HepG2 (cell line): ENCODE results near the gene TLNRD1. TPM values are rescaled to one million over a fixed set of nuclear protein-coding genes. Genes with fewer than 3 reads are reported as not detected.

ENCODE experiments used
- ATAC-seq: fragments of 200-7000 bp; cut with Tn5 transposase; 3 replicates; pipeline ENCODE4 v1.9.1; 2020; ENCODE audit warnings: mild to moderate bottlenecking, moderate library complexity
- BruUV-seq: library from RNA; stranded (reverse); fragments of 400-500 nt; replicated peaks from 2 replicates; lab custom pipeline; 2021; lab: Mats Ljungman, UMichigan
- CTCF ChIA-PET: fragments of 300-600 bp; formaldehyde crosslinking; extraction: SDS; loops from one replicate; lab custom pipeline; 2021; ENCODE audit warnings: low total read pairs, inconsistent platforms, low intra/inter-chr PET ratio; lab: Yijun Ruan, JAX
- POLR2A ChIA-PET: fragments of 350-600 bp; sonication (Branson Sonifier 250); formaldehyde crosslinking; loops from one replicate; lab custom pipeline; 2020; ENCODE audit warnings: antibody characterized with exemption, inconsistent platforms; lab: Yijun Ruan, JAX
- DNase-seq: peaks from one replicate; pipeline ENCODE4 v3.0.0-alpha.2; 2015; ENCODE audit warnings: low spot score
- FAIRE-seq: peaks from 3 replicates; lab custom pipeline; 2011; peaks lifted over from hg19 to GRCh38; lab: Jason Lieb, UNC
- H2AFZ ChIP-seq: one replicate; pipeline ENCODE4 v1.6.1; 2011; ENCODE audit warnings: low read length, inconsistent platforms
- H3K27ac ChIP-seq: fragments of 300-600 bp; 3 replicates; pipeline ENCODE4 v1.8.0; 2011; ENCODE audit warnings: mixed run types, mild to moderate bottlenecking, mixed read lengths, low read length, inconsistent platforms; ENCODE audit not compliant: insufficient read depth; ENCODE audit errors: extremely low read length
- H3K27me3 ChIP-seq, 2 experiments: fragments of 200-600 bp in 1 of 2; 2 replicates in 1 of 2; 3 replicates in 1 of 2; pipeline versions ENCODE4 v1.6.0 to v1.8.0; 2011; ENCODE audit warnings: low read length in 2 of 2, mild to moderate bottlenecking in 2 of 2, moderate library complexity in 2 of 2, inconsistent platforms in 1 of 2; ENCODE audit not compliant: insufficient read depth in 2 of 2, control insufficient read depth in 1 of 2
- H3K36me3 ChIP-seq, 2 experiments: fragments of 200-600 bp in 1 of 2; replicated peaks in 1 of 2; 2 replicates in 1 of 2; 3 replicates in 1 of 2; pipeline versions ENCODE4 v1.5.1 to v1.8.0; 2011; ENCODE audit warnings: low read length in 2 of 2, inconsistent platforms in 1 of 2; ENCODE audit not compliant: insufficient read depth in 2 of 2, control insufficient read depth in 1 of 2
- H3K4me1 ChIP-seq: 2 replicates; pipeline ENCODE4 v1.5.1; 2012; ENCODE audit warnings: low read length, inconsistent platforms; ENCODE audit not compliant: insufficient read depth
- H3K4me2 ChIP-seq: 2 replicates; pipeline ENCODE4 v1.6.0; 2011; ENCODE audit warnings: low read depth, low read length, inconsistent platforms
- H3K4me3 ChIP-seq, 3 experiments: fragments of 200-600 bp in 1 of 3; sonication (generic), shearing (Covaris generic) in 1 of 3; replicated peaks in 1 of 3; 2 replicates each; pipeline ENCODE4 v1.5.1; 2011 to 2016; ENCODE audit warnings: low read length in 3 of 3, inconsistent platforms in 2 of 3, low read depth in 2 of 3, mild to moderate bottlenecking in 2 of 3, control low read depth in 1 of 3, mixed read lengths in 1 of 3; ENCODE audit not compliant: insufficient read depth in 1 of 3
- H3K79me2 ChIP-seq: one replicate; pipeline ENCODE4 v1.6.1; 2011; ENCODE audit warnings: low read length, inconsistent platforms; ENCODE audit not compliant: insufficient read depth
- H3K9ac ChIP-seq: 2 replicates; pipeline ENCODE4 v1.6.0; 2011; ENCODE audit warnings: mild to moderate bottlenecking, low read depth, low read length, inconsistent platforms; ENCODE audit not compliant: insufficient read depth
- H3K9me3 ChIP-seq: 2 replicates; pipeline ENCODE4 v1.5.1; 2012; ENCODE audit warnings: mild to moderate bottlenecking, low read length
- H4K20me1 ChIP-seq: 2 replicates; pipeline ENCODE4 v1.6.0; 2011; ENCODE audit warnings: inconsistent platforms, mild to moderate bottlenecking, low read length, moderate library complexity; ENCODE audit not compliant: insufficient read depth
- CBX2 ChIP-seq, 2 experiments: fragments of 200-600 bp in 1 of 2; sonication (generic); formaldehyde crosslinking in 1 of 2; IDR thresholded peaks; 2 replicates each; pipeline versions ENCODE4 v1.7.0 to v1.8.1; 2018 to 2022; ENCODE audit warnings: low read depth in 2 of 2, low read length in 1 of 2, mild to moderate bottlenecking in 1 of 2, missing genetic modification reagents in 1 of 2
- CTCF ChIP-seq: sonication (generic); formaldehyde crosslinking; IDR thresholded peaks from 2 replicates; pipeline ENCODE4 v1.5.0; 2020; ENCODE audit warnings: mild to moderate bottlenecking, missing genetic modification reagents, moderate library complexity
- FOSL1 ChIP-seq: sonication (generic); formaldehyde crosslinking; IDR thresholded peaks from 2 replicates; pipeline ENCODE4 v1.9.0; 2021; ENCODE audit warnings: missing genetic modification reagents, borderline replicate concordance
- GATA4 ChIP-seq: sonication (generic); IDR thresholded peaks from 2 replicates; pipeline ENCODE4 v1.6.1; 2016; ENCODE audit warnings: antibody characterized with exemption, low read depth, borderline replicate concordance
- KDM5A ChIP-seq: fragments of 200-600 bp; sonication (generic); IDR thresholded peaks from 2 replicates; pipeline ENCODE4 v1.7.0; 2018; ENCODE audit warnings: antibody characterized with exemption, mild to moderate bottlenecking, low read length, borderline replicate concordance
- NFYC ChIP-seq: IDR thresholded peaks from 2 replicates; pipeline ENCODE4 v1.6.1; 2016; ENCODE audit warnings: missing genetic modification reagents, missing compliant biosample characterization
- PAX8 ChIP-seq: sonication (generic); formaldehyde crosslinking; IDR thresholded peaks from 2 replicates; pipeline ENCODE4 v1.8.0; 2022; ENCODE audit warnings: mild to moderate bottlenecking, missing genetic modification reagents, borderline replicate concordance
- SNAPC4 ChIP-seq: sonication (generic); formaldehyde crosslinking; IDR thresholded peaks from 2 replicates; pipeline ENCODE4 v1.4.0; 2020; ENCODE audit warnings: mild to moderate bottlenecking, missing genetic modification reagents
- TSC22D2 ChIP-seq: sonication (generic); formaldehyde crosslinking; IDR thresholded peaks from 2 replicates; pipeline ENCODE4 v1.5.1; 2020; ENCODE audit warnings: missing genetic modification reagents, mild to moderate bottlenecking, borderline replicate concordance
- ZNF740 ChIP-seq: sonication (generic); formaldehyde crosslinking; IDR thresholded peaks from 2 replicates; pipeline ENCODE4 v1.4.0; 2020; ENCODE audit warnings: missing genetic modification reagents
- ZNF850 ChIP-seq: sonication (generic); formaldehyde crosslinking; conservative IDR thresholded peaks from 2 replicates; pipeline ENCODE4 v1.9.0; 2021; ENCODE audit warnings: mild to moderate bottlenecking, missing genetic modification reagents
- WGBS: methylation state at CpG from one replicate; pipeline ENCODE4 v1.1.6; 2017; ENCODE audit warnings: low lambda C conversion rate; 5-methylcytosine and 5-hydroxymethylcytosine counted together
- in situ Hi-C: cut with HindIII; loops from 2 replicates; pipeline ENCODE4 v1.10.0; 2017; ENCODE audit warnings: low pct_unique_long_range_greater_than_20kb; ENCODE audit not compliant: extremely low pct_ligation_motif_present
- intact Hi-C: fragments of 100-400 bp; cut with micrococcal nuclease; formaldehyde crosslinking; loops from one replicate; pipeline ENCODE4 v1.10.0; 2022; ENCODE audit not compliant: unreplicated experiment
- polyA plus RNA-seq, 8 experiments: library from polyadenylated mRNA; depleted of rRNA in 3 of 8; stranded (reverse) in 7 of 8; unstranded in 1 of 8; fragments of >200 nt; fragmentation: Illumina TruSeq in 4 of 8; extraction: Trizol in 4 of 8; gene quantifications; 2 replicates each; pipeline versions ENCODE4 v1.2.1 to v1.2.3, GENCODE V29; 2011 to 2016; ENCODE audit warnings: low read depth in 4 of 8, missing spikeins in 1 of 8, mixed read lengths in 1 of 8; ENCODE audit not compliant: insufficient read depth in 1 of 8
- total RNA-seq, 5 experiments: library from RNA; depleted of rRNA; stranded (reverse); fragments of >200 nt; fragmentation: Illumina TruSeq; extraction: Trizol; gene quantifications; 2 replicates each; pipeline ENCODE4 v1.2.3, GENCODE V29; 2016; ENCODE audit warnings: low read depth in 1 of 5
- TF ChIP-seq, protein P1 (sequence below): sonication (generic); formaldehyde crosslinking; IDR thresholded peaks from 2 replicates; pipeline ENCODE4 v1.4.0; 2020; ENCODE audit warnings: missing genetic modification reagents

Gene TLNRD1
- total and polyA plus RNA-seq, 2 of the 13 experiments (the other 11 are each of a cell fraction or from before 2014, with no cell fraction given) = 3.4 to 5.3 TPM

DNA sequence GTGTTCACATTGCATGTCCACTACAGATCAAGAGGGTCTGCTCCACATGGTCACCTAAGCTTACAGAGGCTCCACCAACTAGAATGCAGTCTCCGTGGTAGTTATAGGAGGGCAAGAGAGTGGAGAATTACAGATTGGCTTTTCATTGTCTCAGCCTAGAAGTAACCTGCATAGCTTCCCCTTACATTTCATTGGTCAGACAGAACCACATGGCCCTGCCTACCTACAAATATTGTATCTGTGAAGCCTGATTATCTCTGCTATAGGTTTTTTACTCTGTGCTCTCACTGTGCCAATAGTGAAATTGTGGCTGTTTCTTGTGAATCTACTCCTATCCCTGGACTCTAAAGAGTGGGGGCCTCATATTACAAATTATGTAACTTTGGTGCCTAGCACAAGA lies 2.5 kb upstream of the TLNRD1 start (continued):
- TF ChIP-seq CTCF (CRISPR knock-in tag) (no peak), NFYC (peak; percentile 73)

GRCh38 chr15:80999623-81000036 lies 1.1 kb upstream of the TLNRD1 start:
- intact Hi-C loops = loop anchor here (5.0 kb wide), 1 partner anchor 108 kb away; no protein-coding TSS in a partner anchor
- Histone ChIP-seq H3K36me3 (no peaks in the 10 kb centered on the region; a peak in 1 of 5 replicates), H3K4me2 (peak overlapping the region; percentile 89), H2AFZ (no peak overlapping the region), H4K20me1 (no peaks in the 10 kb centered on the region; the same call in 1 of the 2 replicates), H3K27ac (no peak overlapping the region), H3K27me3 (no peaks in the 10 kb centered on the region), H3K9me3 (no peaks in the 10 kb centered on the region), H3K4me3 (peak overlapping the region in 2 of 3 experiments; percentile 76 to 92; a peak in 3 of 6 replicates), H3K79me2 (no peaks in the 10 kb centered on the region), H3K9ac (no peak overlapping the region), H3K4me1 (peaks cover 40% of the 10 kb centered on the region)
- ATAC-seq = no peak
- no peak for FAIRE-seq
- WGBS = 93% methylated on average over 13 of the region's 13 CpGs
- in situ Hi-C loops = no loop called here
- POLR2A ChIA-PET = interaction anchor here (1.6 kb wide), 1 partner anchor 9 kb away, joined by 3 read pairs; no protein-coding TSS in a partner anchor
- no TSS peak for BruUV-seq
- CTCF ChIA-PET = no interaction called here
- DNase-seq = no peak
- no peak for TF ChIP-seq GATA4
- TF ChIP-seq KDM5A = no peak
- no peak for TF ChIP-seq TSC22D2 (CRISPR knock-in tag)
- TF ChIP-seq, protein P1, sequence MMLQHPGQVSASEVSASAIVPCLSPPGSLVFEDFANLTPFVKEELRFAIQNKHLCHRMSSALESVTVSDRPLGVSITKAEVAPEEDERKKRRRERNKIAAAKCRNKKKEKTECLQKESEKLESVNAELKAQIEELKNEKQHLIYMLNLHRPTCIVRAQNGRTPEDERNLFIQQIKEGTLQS = no peak
- TF ChIP-seq PAX8 (CRISPR knock-in tag) = no peak
- no peak for TF ChIP-seq CBX2 (IDR thresholded peaks at IDR 0.05; ENCODE audit: low read depth, low read length)
- no peak for TF ChIP-seq CBX2 (CRISPR knock-in tag; IDR thresholded peaks at IDR 0.05; ENCODE audit: low read depth)
- TF ChIP-seq ZNF740 (CRISPR knock-in tag) = no peak
- no peak for TF ChIP-seq FOSL1
- TF ChIP-seq ZNF850 (CRISPR knock-in tag) = no peak
- TF ChIP-seq SNAPC4 (CRISPR knock-in tag) = no peak
